H1 (cell line): ENCODE results near the gene GRID2. TPM values are rescaled to one million over a fixed set of nuclear protein-coding genes. Genes with fewer than 3 reads are reported as not detected.

Source experiments
- CTCF ChIA-PET: fragments of 300-600 bp; sonication (Branson Sonifier 250); formaldehyde crosslinking; loops from one replicate; lab custom pipeline; 2021; ENCODE audit not compliant: partially characterized antibody; lab: Charles Lee
- POLR2A ChIA-PET: fragments of 300-600 bp; sonication (Branson Sonifier 250); formaldehyde crosslinking; loops from one replicate; lab custom pipeline; 2021; ENCODE audit warnings: inconsistent platforms; ENCODE audit not compliant: partially characterized antibody; lab: Charles Lee
- DNase-seq, 2 experiments: peaks; one replicate each; pipeline versions ENCODE4 v3.0.0 to v3.0.0-alpha.2; 2010 to 2022; ENCODE audit warnings: low spot score in 2 of 2, low read depth in 1 of 2, mixed read lengths in 1 of 2
- FAIRE-seq: peaks from 2 replicates; lab custom pipeline; 2011; peaks lifted over from hg19 to GRCh38; lab: Jason Lieb, UNC
- H2AFZ ChIP-seq: 2 replicates; pipeline ENCODE4 v1.8.1; 2012; ENCODE audit warnings: low read length, inconsistent platforms
- H2AK5ac ChIP-seq: 2 replicates; pipeline ENCODE4 v1.6.1; 2013; ENCODE audit warnings: low read depth, low read length
- H2BK120ac ChIP-seq: replicated peaks from 2 replicates; pipeline ENCODE3; 2013; ENCODE audit warnings: low read depth, low read length, inconsistent platforms
- H2BK12ac ChIP-seq: 2 replicates; pipeline ENCODE4 v1.6.1; 2013; ENCODE audit warnings: low read depth, low read length
- H2BK15ac ChIP-seq: 2 replicates; pipeline ENCODE4 v1.6.1; 2013; ENCODE audit warnings: low read length
- H2BK20ac ChIP-seq: 2 replicates; pipeline ENCODE4 v1.6.1; 2013; ENCODE audit warnings: low read length
- H2BK5ac ChIP-seq: 2 replicates; pipeline ENCODE4 v1.6.1; 2013; ENCODE audit warnings: low read depth, low read length
- H3K14ac ChIP-seq: 2 replicates; pipeline ENCODE4 v1.6.1; 2013; ENCODE audit warnings: inconsistent platforms; ENCODE audit not compliant: insufficient read length
- H3K18ac ChIP-seq: 2 replicates; pipeline ENCODE4 v1.6.1; 2013; ENCODE audit warnings: low read length; ENCODE audit errors: extremely low read depth
- H3K23ac ChIP-seq: 2 replicates; pipeline ENCODE4 v1.6.1; 2013; ENCODE audit warnings: inconsistent platforms; ENCODE audit not compliant: insufficient read length
- H3K23me2 ChIP-seq: 2 replicates; pipeline ENCODE4 v1.6.1; 2013; ENCODE audit warnings: low read depth, low read length
- H3K27ac ChIP-seq: 2 replicates; pipeline ENCODE4 v1.6.1; 2011; ENCODE audit warnings: low read depth, low read length, inconsistent platforms
- H3K27me3 ChIP-seq, 4 experiments: replicated peaks in 1 of 4; 1 replicate in 1 of 4; 2 replicates in 3 of 4; pipeline versions ENCODE4 v1.6.1 to v1.8.1; 2011 to 2013; ENCODE audit warnings: low read length in 3 of 4, mild to moderate bottlenecking in 3 of 4, inconsistent platforms in 2 of 4, mixed read lengths in 2 of 4, moderate library complexity in 1 of 4; ENCODE audit not compliant: control insufficient read depth in 3 of 4, insufficient read depth in 3 of 4; ENCODE audit errors: extremely low read depth in 1 of 4
- H3K36me3 ChIP-seq, 4 experiments: 2 replicates each; pipeline versions ENCODE4 v1.6.1 to v1.8.1; 2011 to 2013; ENCODE audit warnings: mild to moderate bottlenecking in 4 of 4, low read length in 3 of 4, moderate library complexity in 2 of 4, control low read depth in 1 of 4, inconsistent platforms in 1 of 4; ENCODE audit not compliant: insufficient read depth in 4 of 4, control insufficient read depth in 2 of 4
- H3K4ac ChIP-seq: replicated peaks from 2 replicates; pipeline ENCODE3; 2013; ENCODE audit warnings: low read length, low read depth, mixed read lengths, inconsistent platforms; ENCODE audit not compliant: insufficient read length
- H3K4me1 ChIP-seq, 4 experiments: replicated peaks in 1 of 4; 1 replicate in 1 of 4; 2 replicates in 3 of 4; pipeline versions ENCODE4 v1.6.1 to v1.8.1; 2011 to 2013; ENCODE audit warnings: low read length in 3 of 4, inconsistent platforms in 2 of 4, mixed read lengths in 1 of 4; ENCODE audit not compliant: insufficient read depth in 4 of 4, control insufficient read depth in 3 of 4
- H3K4me2 ChIP-seq, 2 experiments: 2 replicates each; pipeline versions ENCODE4 v1.6.1 to v1.8.1; 2011 to 2013; ENCODE audit warnings: low read depth in 2 of 2, low read length in 2 of 2, control low read depth in 1 of 2, inconsistent platforms in 1 of 2, mild to moderate bottlenecking in 1 of 2; ENCODE audit not compliant: insufficient read depth in 1 of 2
- H3K4me3 ChIP-seq, 4 experiments: fragments of 200-600, 300-600 bp in 1 of 4; sonication (generic), shearing (Covaris generic), sonication (Bioruptor Twin) in 1 of 4; 2 replicates each; pipeline versions ENCODE4 v1.5.1 to v1.8.1; 2011 to 2016; ENCODE audit warnings: low read length in 4 of 4, low read depth in 3 of 4, control low read depth in 2 of 4, inconsistent platforms in 2 of 4, mild to moderate bottlenecking in 2 of 4, mixed read lengths in 1 of 4, moderate library complexity in 1 of 4; ENCODE audit not compliant: insufficient read depth in 2 of 4; ENCODE audit errors: extremely low read depth in 1 of 4
- H3K56ac ChIP-seq: replicated peaks from 2 replicates; pipeline ENCODE3; 2013; ENCODE audit warnings: low read depth, mild to moderate bottlenecking, mixed read lengths, low read length, inconsistent platforms; ENCODE audit not compliant: insufficient read length
- H3K79me1 ChIP-seq: 2 replicates; pipeline ENCODE4 v1.6.1; 2013; ENCODE audit warnings: low read depth, low read length, control low read depth
- H3K79me2 ChIP-seq, 2 experiments: 2 replicates each; pipeline versions ENCODE4 v1.6.1 to v1.8.1; 2012 to 2013; ENCODE audit warnings: low read length in 2 of 2, mild to moderate bottlenecking in 2 of 2, inconsistent platforms in 1 of 2; ENCODE audit not compliant: insufficient read depth in 2 of 2, control insufficient read depth in 1 of 2
- H3K9ac ChIP-seq, 4 experiments: replicated peaks in 1 of 4; 1 replicate in 1 of 4; 2 replicates in 3 of 4; pipeline versions ENCODE4 v1.6.1 to v1.8.1; 2011 to 2013; ENCODE audit warnings: low read depth in 3 of 4, low read length in 3 of 4, control low read depth in 2 of 4, mild to moderate bottlenecking in 2 of 4, moderate library complexity in 2 of 4, inconsistent platforms in 1 of 4; ENCODE audit errors: extremely low read depth in 1 of 4
- H3K9me3 ChIP-seq, 2 experiments: 2 replicates each; pipeline versions ENCODE4 v1.6.1 to v1.8.1; 2012 to 2013; ENCODE audit warnings: mild to moderate bottlenecking in 2 of 2, moderate library complexity in 2 of 2, control low read depth in 1 of 2, inconsistent platforms in 1 of 2, low read depth in 1 of 2, low read length in 1 of 2, mixed read lengths in 1 of 2; ENCODE audit not compliant: insufficient read depth in 2 of 2
- H4K20me1 ChIP-seq, 2 experiments: replicated peaks in 1 of 2; 2 replicates each; pipeline versions ENCODE3 to v1.8.1; 2011 to 2013; ENCODE audit warnings: inconsistent platforms in 2 of 2, low read length in 2 of 2, mild to moderate bottlenecking in 1 of 2; ENCODE audit not compliant: insufficient read depth in 2 of 2, control insufficient read depth in 1 of 2
- H4K5ac ChIP-seq: 2 replicates; pipeline ENCODE4 v1.6.1; 2013; ENCODE audit warnings: low read length, low read depth, mixed read lengths, inconsistent platforms; ENCODE audit not compliant: insufficient read length
- H4K8ac ChIP-seq: 2 replicates; pipeline ENCODE4 v1.8.0; 2013; ENCODE audit warnings: mild to moderate bottlenecking, moderate library complexity, low read length, inconsistent platforms; ENCODE audit not compliant: insufficient read depth; ENCODE audit errors: extremely low read depth
- H4K91ac ChIP-seq: replicated peaks from 2 replicates; pipeline ENCODE3; 2013; ENCODE audit warnings: low read length, mixed read lengths, inconsistent platforms; ENCODE audit not compliant: insufficient read length
- ATF3 ChIP-seq: IDR thresholded peaks from 2 replicates; pipeline ENCODE4 v1.6.1; 2011; ENCODE audit warnings: low read depth, mild to moderate bottlenecking, low read length; ENCODE audit not compliant: insufficient read depth
- CEBPB ChIP-seq: IDR thresholded peaks from 2 replicates; pipeline ENCODE4 v1.6.1; 2012; ENCODE audit warnings: low read depth, low read length
- CHD2 ChIP-seq: IDR thresholded peaks from 2 replicates; pipeline ENCODE4 v1.6.1; 2012; ENCODE audit warnings: low read length, improper control_type of control experiment
- CREB1 ChIP-seq: IDR thresholded peaks from 2 replicates; pipeline ENCODE4 v1.6.1; 2012; ENCODE audit warnings: inconsistent platforms
- EGR1 ChIP-seq: IDR thresholded peaks from 2 replicates; pipeline ENCODE4 v1.6.1; 2011; ENCODE audit warnings: low read depth, low read length, borderline replicate concordance
- KDM5A ChIP-seq: fragments of 200-600 bp; IDR thresholded peaks from 2 replicates; pipeline ENCODE4 v1.7.1; 2012; ENCODE audit warnings: mild to moderate bottlenecking, low read length, inconsistent platforms, mixed read lengths
- SP1 ChIP-seq: IDR thresholded peaks from 2 replicates; pipeline ENCODE4 v1.6.1; 2011; ENCODE audit warnings: low read depth, low read length
- SUZ12 ChIP-seq: fragments of 200-600 bp; sonication (generic); IDR thresholded peaks from 2 replicates; pipeline ENCODE4 v1.6.1; 2012; ENCODE audit warnings: mild to moderate bottlenecking, inconsistent platforms, low read length, moderate library complexity, mixed read lengths
- TBP ChIP-seq: IDR thresholded peaks from 2 replicates; pipeline ENCODE4 v1.6.1; 2011; ENCODE audit warnings: low read depth, low read length, improper control_type of control experiment
- whole genome bisulfite sequencing, 2 experiments: shearing (Covaris generic) in 1 of 2; methylation state at CpG; one replicate each; pipeline versions ENCODE4 v1.1.6 to v1.1.7; 2013 to 2015; ENCODE audit warnings: low lambda C conversion rate in 2 of 2, mixed read lengths in 2 of 2, inconsistent platforms in 1 of 2, low coverage in 1 of 2, missing lambda C conversion rate in 1 of 2; ENCODE audit not compliant: insufficient replicate concordance in 2 of 2, insufficient coverage in 1 of 2, insufficient read length in 1 of 2; ENCODE audit errors: extremely low coverage in 1 of 2, missing lambda C conversion rate in 1 of 2; 5-methylcytosine and 5-hydroxymethylcytosine counted together
- long read RNA-seq, 2 experiments: library from RNA in 1 of 2; library from capped mRNA in 1 of 2; stranded (forward); transcript quantifications; one replicate each; pipeline ENCODE4 v2.0.0, GENCODE V29; 2021; ENCODE audit warnings: inconsistent platforms in 1 of 2
- polyA minus RNA-seq, 3 experiments: library from RNA; depleted of rRNA, polyadenylated mRNA; stranded (reverse); fragments of >200 nt; gene quantifications; 1 replicate in 2 of 3; 2 replicates in 1 of 3; pipeline ENCODE4 v1.2.3, GENCODE V29; 2011
- polyA plus RNA-seq, 7 experiments: library from polyadenylated mRNA; depleted of rRNA in 3 of 7; stranded (reverse) in 5 of 7; unstranded in 2 of 7; fragments of >200 nt in 5 of 7; fragments of 200-250 nt in 2 of 7; gene quantifications; 1 replicate in 5 of 7; 2 replicates in 1 of 7; 4 replicates in 1 of 7; pipeline versions ENCODE4 v1.2.1 to v1.2.3, GENCODE V29; 2011 to 2013; ENCODE audit warnings: missing spikeins in 2 of 7, mixed read lengths in 2 of 7
- total RNA-seq: library from RNA; stranded (reverse); fragmentation: NEBNext Ultra II Directional; extraction: Animal tissue kit (Norgen Biotek cat#: 25700); gene quantifications from 2 replicates; pipeline ENCODE4 v1.2.1, GENCODE V29; 2021
- TF ChIP-seq, protein P1 (sequence below): IDR thresholded peaks from 2 replicates; pipeline ENCODE4 v1.6.1; 2012; ENCODE audit warnings: inconsistent platforms

The GRID2 gene
- total RNA-seq = 71.7 and 81.9 TPM in 2 replicates
- polyA plus RNA-seq (2011; rRNA removed) = 25.5 and 31.1 TPM in 2 replicates
- polyA plus RNA-seq (2011; cell fraction: cytosol; rRNA removed) = 31.0 TPM
- polyA plus RNA-seq (2011; cell fraction: nucleus; rRNA removed) = 84.4 TPM
- polyA plus RNA-seq (2012, experiment 1 of 2) = 42.2 to 78.3 TPM (median 55.7 TPM) in 4 replicates
- polyA plus RNA-seq (2012, experiment 2 of 2) = 3.8 TPM
- polyA plus RNA-seq (2013, experiment 1 of 2) = 45.2 TPM
- 45.6 TPM for polyA plus RNA-seq (2013, experiment 2 of 2)
- 309 and 326 TPM in 2 replicates for polyA minus RNA-seq (2011; rRNA and poly(A)+ RNA removed)
- polyA minus RNA-seq (2011; cell fraction: cytosol; rRNA and poly(A)+ RNA removed) = 62.8 TPM
- polyA minus RNA-seq (2011; cell fraction: nucleus; rRNA and poly(A)+ RNA removed) = 592 TPM
- long read RNA-seq, experiment 1, full-length matches to known transcripts = 8 of 71 reads
- long read RNA-seq, experiment 1, partial matches to known transcripts = 50 of 71 reads
- long read RNA-seq, experiment 1, other reads (novel, unspliced or antisense) = 13 of 71 reads
- long read RNA-seq, experiment 2, full-length matches to known transcripts = 1 of 62 reads
- long read RNA-seq, experiment 2, partial matches to known transcripts = 1 of 62 reads
- long read RNA-seq, experiment 2, other reads (novel, unspliced or antisense) = 60 of 62 reads

DNA sequence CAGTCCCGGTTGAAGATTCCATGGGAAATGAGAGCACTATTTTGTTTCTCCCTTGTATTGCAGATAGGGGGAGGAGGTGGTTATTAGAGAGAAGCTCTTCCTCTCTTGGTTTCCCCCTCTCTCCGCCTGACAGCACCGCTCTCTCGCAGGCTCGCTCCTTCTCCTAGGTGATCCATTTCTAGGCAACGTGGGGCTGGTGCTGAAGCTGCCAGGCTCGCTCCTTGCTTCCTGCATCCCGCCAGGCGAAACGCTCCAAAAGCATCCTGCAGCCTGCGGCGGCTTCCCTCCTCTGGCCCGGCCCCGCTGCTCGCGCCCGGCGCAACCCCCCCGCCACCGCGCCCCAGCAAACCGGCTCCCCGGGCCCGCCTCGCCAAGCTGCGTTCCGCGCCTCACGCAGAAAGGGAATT, at the start of gene GRID2:
TSS of gene GRID2 (plus strand) at position 346 of the 407 bp plus-strand sequence.
- FAIRE-seq (peak; percentile 91), DNase-seq (peak in 1 of 2 experiments; percentile 80)
- H4K91ac ChIP-seq = peak within 1 kb of the TSS; percentile 63
- no peak within 1 kb of the TSS for H2BK120ac ChIP-seq
- peak within 1 kb of the TSS; percentile 63 for H3K18ac ChIP-seq
- peaks cover 0 to 5% (median 4%) of the 10 kb centered on the region in 4 experiments; a peak in 5 of 7 replicates for H3K4me1 ChIP-seq
- no peak within 1 kb of the TSS for H2BK20ac ChIP-seq
- H3K4ac ChIP-seq = peak within 1 kb of the TSS; percentile 55
- no peak within 1 kb of the TSS for H3K27ac ChIP-seq
- no peak within 1 kb of the TSS for H3K56ac ChIP-seq
- no peak within 1 kb of the TSS for H2AFZ ChIP-seq
- no peak within 1 kb of the TSS for H4K5ac ChIP-seq
- no peaks in the 10 kb centered on the region for H3K9me3 ChIP-seq
- H3K23ac ChIP-seq = no peak within 1 kb of the TSS
- ChIA-PET CTCF (interaction anchor here (0.6 to 2.9 kb wide), 6 partner anchors 9 to 60 kb away, joined by 3 to 8 read pairs (median 4); no protein-coding TSS in a partner anchor), POLR2A (interaction anchor here (0.7 to 4.8 kb wide), 18 partner anchors 12 to 1045 kb away, joined by 3 to 36 read pairs (median 5); no protein-coding TSS in a partner anchor)
- WGBS, 2 experiments = 1% methylated on average over 23 of the region's 29 CpGs; no CpG with 5 or more reads in 1 of the 2 experiments
- no peak within 1 kb of the TSS; the same call in 1 of the 2 replicates for H2BK12ac ChIP-seq
- peaks cover 14% of the 10 kb centered on the region for H3K23me2 ChIP-seq
- H3K4me2 ChIP-seq = peak within 1 kb of the TSS; percentile 97 to 98
- H4K8ac ChIP-seq = no peak within 1 kb of the TSS
- H3K79me1 ChIP-seq = no peaks in the 10 kb centered on the region
- H3K9ac ChIP-seq = peak within 1 kb of the TSS in 2 of 4 experiments; percentile 35 to 52; a peak in 3 of 7 replicates
- H2BK15ac ChIP-seq = no peak within 1 kb of the TSS
- 0 out of 2 replicates have a peak within 1 kb of the TSS, but pooled peaks have one; percentile 73 for H2BK5ac ChIP-seq
- H3K27me3 ChIP-seq = no peaks in the 10 kb centered on the region
- no peak within 1 kb of the TSS for H2AK5ac ChIP-seq
- no peaks in the 10 kb centered on the region for H4K20me1 ChIP-seq
- no peaks in the 10 kb centered on the region for H3K36me3 ChIP-seq
- peak within 1 kb of the TSS; percentile 74 to 79 (median 78) for H3K4me3 ChIP-seq
- H3K14ac ChIP-seq = no peak within 1 kb of the TSS
- peaks cover 0 to 39% of the 10 kb centered on the region in 2 experiments; a peak in 2 of 4 replicates for H3K79me2 ChIP-seq
- no peak for TF ChIP-seq KDM5A
- no peak for TF ChIP-seq CHD2
- TF ChIP-seq SP1 = no peak
- TF ChIP-seq SUZ12 = no peak
- no peak for TF ChIP-seq ATF3
- no peak for TF ChIP-seq CREB1
- TF ChIP-seq, protein P1, sequence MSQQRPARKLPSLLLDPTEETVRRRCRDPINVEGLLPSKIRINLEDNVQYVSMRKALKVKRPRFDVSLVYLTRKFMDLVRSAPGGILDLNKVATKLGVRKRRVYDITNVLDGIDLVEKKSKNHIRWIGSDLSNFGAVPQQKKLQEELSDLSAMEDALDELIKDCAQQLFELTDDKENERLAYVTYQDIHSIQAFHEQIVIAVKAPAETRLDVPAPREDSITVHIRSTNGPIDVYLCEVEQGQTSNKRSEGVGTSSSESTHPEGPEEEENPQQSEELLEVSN = 0 out of 2 replicates have a peak, but pooled peaks have one; percentile 11
- no peak; the same call in 1 of the 2 replicates for TF ChIP-seq TBP
- no peak for TF ChIP-seq CEBPB
- TF ChIP-seq EGR1 = no peak
